Effector memory CD4-positive, alpha-beta T cell (primary cell): ENCODE results near the gene LSAMP.

Source experiments
- DNase-seq, 3 donors: peaks; one replicate each; pipeline ENCODE4 v3.0.0-alpha.2; 2020
- H3K27ac ChIP-seq: 2 replicates; pipeline ENCODE4 v1.7.0; 2013; ENCODE audit warnings: mild to moderate bottlenecking, low read length, moderate library complexity; ENCODE audit not compliant: insufficient read depth, poor library complexity, severe bottlenecking
- H3K27me3 ChIP-seq: replicated peaks from 2 replicates; pipeline ENCODE4 v1.7.0; 2013; ENCODE audit warnings: mild to moderate bottlenecking, low read length; ENCODE audit not compliant: insufficient read depth, control insufficient read depth, poor library complexity, severe bottlenecking
- H3K36me3 ChIP-seq: 2 replicates; pipeline ENCODE4 v1.7.0; 2013; ENCODE audit warnings: mild to moderate bottlenecking, low read length, moderate library complexity; ENCODE audit not compliant: control insufficient read depth, insufficient read depth
- H3K4me1 ChIP-seq: 2 replicates; pipeline ENCODE4 v1.7.0; 2013; ENCODE audit warnings: low read length, mild to moderate bottlenecking; ENCODE audit not compliant: control insufficient read depth, insufficient read depth, poor library complexity, severe bottlenecking
- H3K4me3 ChIP-seq: 2 replicates; pipeline ENCODE4 v1.7.0; 2013; ENCODE audit warnings: low read length, low read depth, mild to moderate bottlenecking; ENCODE audit not compliant: insufficient read depth, poor library complexity, severe bottlenecking
- H3K9me3 ChIP-seq: 2 replicates; pipeline ENCODE4 v1.7.0; 2013; ENCODE audit warnings: mild to moderate bottlenecking, low read length, moderate library complexity; ENCODE audit not compliant: control insufficient read depth

The LSAMP gene

GRCh38 chr3:115912372-115912771 is 532.9 kb downstream of the LSAMP start:
- Histone ChIP-seq H3K27ac (no peak overlapping the region), H3K27me3 (no peaks in the 10 kb centered on the region), H3K9me3 (no peaks in the 10 kb centered on the region), H3K4me1 (no peaks in the 10 kb centered on the region), H3K4me3 (no peak overlapping the region), H3K36me3 (no peaks in the 10 kb centered on the region)
- no peak for DNase-seq

- no peaks in the 10 kb centered on the region for H3K36me3 ChIP-seq
- H3K27me3 ChIP-seq, result no peaks in the 10 kb centered on the region
- no peak for DNase-seq
- H3K9me3 ChIP-seq, result no peaks in the 10 kb centered on the region
- no peak overlapping the region for H3K4me3 ChIP-seq
- no peaks in the 10 kb centered on the region for H3K4me1 ChIP-seq
- no peak overlapping the region for H3K27ac ChIP-seq
These were observed 539.4 kb downstream of the LSAMP start for GRCh38 chr3:115905871-115906270.

GRCh38 chr3:115903843-115904242 is 541.4 kb downstream of the LSAMP start:
- Histone ChIP-seq H3K9me3 (no peaks in the 10 kb centered on the region), H3K27ac (no peak overlapping the region), H3K27me3 (no peaks in the 10 kb centered on the region), H3K4me1 (no peaks in the 10 kb centered on the region), H3K36me3 (no peaks in the 10 kb centered on the region), H3K4me3 (no peak overlapping the region)
- DNase-seq, result no peak

DNA sequence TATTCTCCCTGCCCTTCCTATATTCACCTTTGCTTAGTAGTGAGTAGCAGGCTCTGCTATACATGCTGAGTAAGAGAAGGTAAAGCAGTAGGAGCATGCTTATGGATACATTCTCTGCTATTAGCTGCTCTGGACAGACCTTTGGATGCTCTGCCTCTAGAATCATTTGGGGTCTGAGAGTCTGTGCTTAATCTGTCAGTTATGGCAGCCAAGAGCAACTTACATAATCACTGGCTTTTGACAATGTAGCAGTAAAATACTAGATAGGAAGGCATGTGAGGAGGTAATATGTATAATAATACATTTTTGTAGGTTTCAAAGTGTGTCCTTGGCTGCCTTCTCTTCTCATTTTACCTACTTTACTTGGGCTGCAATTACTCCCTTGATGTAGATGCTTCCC is 544.3 kb downstream of the LSAMP start:
- Histone ChIP-seq H3K9me3 (no peaks in the 10 kb centered on the region), H3K4me3 (no peak overlapping the region), H3K27ac (no peak overlapping the region), H3K4me1 (no peaks in the 10 kb centered on the region), H3K36me3 (no peaks in the 10 kb centered on the region), H3K27me3 (no peaks in the 10 kb centered on the region)
- DNase-seq, result no peak

DNA sequence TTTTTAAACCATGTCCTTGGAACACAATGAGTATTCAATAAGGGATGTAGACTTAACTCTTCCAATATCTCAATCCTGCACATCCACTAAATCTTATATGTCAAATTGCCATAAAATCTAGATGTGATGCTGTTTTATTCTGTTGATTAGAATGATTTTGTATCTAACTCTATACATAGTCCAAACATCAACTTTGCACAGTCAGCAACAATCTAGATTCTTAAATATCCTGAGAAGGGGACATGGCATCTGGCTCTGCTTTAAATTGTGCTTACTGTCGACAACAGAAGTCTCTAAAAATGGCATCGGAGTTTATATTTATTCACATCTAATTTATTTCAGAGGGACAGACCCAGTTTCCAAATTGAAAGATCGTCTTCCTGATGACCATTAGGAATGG is 545.8 kb downstream of the LSAMP start:
- no peak for DNase-seq
- H3K36me3 ChIP-seq, result no peaks in the 10 kb centered on the region
- H3K9me3 ChIP-seq, result no peaks in the 10 kb centered on the region
- no peak overlapping the region for H3K4me3 ChIP-seq
- H3K27me3 ChIP-seq, result no peaks in the 10 kb centered on the region
- no peak overlapping the region for H3K27ac ChIP-seq
- no peaks in the 10 kb centered on the region for H3K4me1 ChIP-seq

- H3K36me3 ChIP-seq, result no peaks in the 10 kb centered on the region
- no peaks in the 10 kb centered on the region for H3K4me1 ChIP-seq
- H3K27me3 ChIP-seq, result no peaks in the 10 kb centered on the region
- no peak for DNase-seq
- H3K27ac ChIP-seq, result no peak overlapping the region
- H3K4me3 ChIP-seq, result no peak overlapping the region
- H3K9me3 ChIP-seq, result no peaks in the 10 kb centered on the region
These were observed 546.5 kb downstream of the LSAMP start for GRCh38 chr3:115898656-115899410.

GRCh38 chr3:115891006-115891636 is 554.2 kb downstream of the LSAMP start:
- no peak for DNase-seq
- Histone ChIP-seq H3K27ac (no peak overlapping the region), H3K9me3 (no peaks in the 10 kb centered on the region), H3K4me1 (no peaks in the 10 kb centered on the region), H3K4me3 (no peak overlapping the region), H3K36me3 (no peaks in the 10 kb centered on the region), H3K27me3 (no peaks in the 10 kb centered on the region)

GRCh38 chr3:115890579-115890978 is 554.7 kb downstream of the LSAMP start:
- no peaks in the 10 kb centered on the region for H3K36me3 ChIP-seq
- H3K4me3 ChIP-seq, result no peak overlapping the region
- no peaks in the 10 kb centered on the region for H3K9me3 ChIP-seq

GRCh38 chr3:115885621-115886020 is 559.7 kb downstream of the LSAMP start:
- no peak for DNase-seq
- Histone ChIP-seq H3K27me3 (no peaks in the 10 kb centered on the region), H3K4me3 (no peak overlapping the region), H3K4me1 (no peaks in the 10 kb centered on the region), H3K9me3 (no peaks in the 10 kb centered on the region), H3K36me3 (no peaks in the 10 kb centered on the region), H3K27ac (no peak overlapping the region)

More at GRCh38 chr3:115890579-115890978, 554.7 kb downstream of the LSAMP start:
- no peak overlapping the region for H3K27ac ChIP-seq
- no peaks in the 10 kb centered on the region for H3K4me1 ChIP-seq
- no peak for DNase-seq
- H3K27me3 ChIP-seq, result no peaks in the 10 kb centered on the region

- H3K9me3 ChIP-seq, result no peaks in the 10 kb centered on the region
- no peaks in the 10 kb centered on the region for H3K27me3 ChIP-seq
- H3K4me1 ChIP-seq, result no peaks in the 10 kb centered on the region
- no peaks in the 10 kb centered on the region for H3K36me3 ChIP-seq
- H3K27ac ChIP-seq, result no peak overlapping the region
- no peak overlapping the region for H3K4me3 ChIP-seq
- no peak for DNase-seq
These were observed 567.7 kb downstream of the LSAMP start for GRCh38 chr3:115877615-115877899.
